ENCODE measurements around the gene TIPRL.

GRCh38 chr1:168138134-168138533 lies 40.6 kb upstream of the TIPRL start:
- TF ChIP-seq GATA2 (IDR thresholded peaks at IDR 0.05; ENCODE audit: low read depth, low read length), result no peak
- no peak for TF ChIP-seq GATA3 (IDR thresholded peaks at IDR 0.05; ENCODE audit: low read depth, low read length)

Measured in SH-SY5Y (cell line).